Measurements from ENCODE around the gene VPS29. TPM values are rescaled to one million over a fixed set of nuclear protein-coding genes. Genes with fewer than 3 reads are reported as not detected.

VPS29 gene
- total and polyA plus RNA-seq, 9 of the 15 experiments (the other 6 are each of a cell fraction or from before 2014, with no cell fraction given): 85.8 to 638 (median 272) TPM

DNA sequence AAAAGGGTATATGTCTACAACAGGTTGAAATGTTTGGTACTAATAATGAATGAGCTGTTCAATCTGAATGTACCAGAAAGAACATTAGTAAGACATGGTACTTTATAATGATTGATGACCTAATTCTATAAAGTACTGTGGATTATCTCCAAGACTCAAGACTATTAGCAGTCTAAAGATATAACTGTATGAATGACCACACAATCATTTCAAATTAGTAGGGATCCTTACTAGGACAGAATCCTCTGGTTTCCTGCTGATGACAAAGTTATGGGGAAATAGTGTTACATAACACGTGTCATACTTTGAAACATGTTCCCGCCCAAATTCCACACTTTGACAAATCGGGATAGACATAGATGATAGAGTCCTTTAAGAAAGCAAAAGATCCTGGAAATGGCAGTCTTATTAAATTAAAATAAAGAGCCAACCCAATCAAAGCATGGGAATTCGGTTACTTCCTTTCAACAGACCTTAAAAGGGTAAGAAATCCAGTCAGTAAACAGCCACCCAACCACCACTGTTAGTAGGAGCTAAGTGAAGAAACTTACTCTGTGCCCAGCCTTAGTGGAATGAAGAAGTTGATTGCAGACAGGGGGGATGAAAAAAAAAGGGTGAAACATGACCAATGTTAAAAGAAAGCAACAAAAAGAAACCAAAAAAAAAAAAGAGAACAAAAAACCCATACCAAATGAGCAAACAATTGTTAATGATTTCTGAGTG lies 2.8 kb downstream of the VPS29 start:
- POLR2A ChIA-PET: interaction anchor here (1.2 kb wide), 1 partner anchor 10 kb away, joined by 3 read pairs; no protein-coding TSS in a partner anchor
- H2AFZ ChIP-seq (ENCODE audit: low read depth, low read length): no peak overlapping the region
- BruUV-seq (replicated peaks): no TSS peak
- TF ChIP-seq TBP (optimal IDR thresholded peaks at IDR 0.05; ENCODE audit: low read depth, low read length): no peak
- TF ChIP-seq ETV1 (tag; conservative IDR thresholded peaks at IDR 0.05; ENCODE audit: low read depth): 0 out of 2 replicates have a peak, but pooled peaks have one; percentile 11
- TF ChIP-seq CEBPB (tag; IDR thresholded peaks at IDR 0.05): peak; percentile 85
- TF ChIP-seq ZNF134 (CRISPR knock-in tag; conservative IDR thresholded peaks at IDR 0.05): no peak
- TF ChIP-seq, protein P1, sequence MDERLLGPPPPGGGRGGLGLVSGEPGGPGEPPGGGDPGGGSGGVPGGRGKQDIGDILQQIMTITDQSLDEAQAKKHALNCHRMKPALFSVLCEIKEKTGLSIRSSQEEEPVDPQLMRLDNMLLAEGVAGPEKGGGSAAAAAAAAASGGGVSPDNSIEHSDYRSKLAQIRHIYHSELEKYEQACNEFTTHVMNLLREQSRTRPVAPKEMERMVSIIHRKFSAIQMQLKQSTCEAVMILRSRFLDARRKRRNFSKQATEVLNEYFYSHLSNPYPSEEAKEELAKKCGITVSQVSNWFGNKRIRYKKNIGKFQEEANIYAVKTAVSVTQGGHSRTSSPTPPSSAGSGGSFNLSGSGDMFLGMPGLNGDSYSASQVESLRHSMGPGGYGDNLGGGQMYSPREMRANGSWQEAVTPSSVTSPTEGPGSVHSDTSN (CRISPR knock-in tag; IDR thresholded peaks at IDR 0.05; ENCODE audit: low read depth): no peak
- TF ChIP-seq, protein P1 (tag; conservative IDR thresholded peaks at IDR 0.05; ENCODE audit: low read depth): peak; percentile 51
- TF ChIP-seq MEIS2 (IDR thresholded peaks at IDR 0.05; ENCODE audit: partially characterized antibody): peak; percentile 59
- TF ChIP-seq FOXA3 (CRISPR knock-in tag; conservative IDR thresholded peaks at IDR 0.05 in 1 of 2, IDR thresholded peaks at IDR 0.05 in 1 of 2): no peak
- TF ChIP-seq, protein P2, sequence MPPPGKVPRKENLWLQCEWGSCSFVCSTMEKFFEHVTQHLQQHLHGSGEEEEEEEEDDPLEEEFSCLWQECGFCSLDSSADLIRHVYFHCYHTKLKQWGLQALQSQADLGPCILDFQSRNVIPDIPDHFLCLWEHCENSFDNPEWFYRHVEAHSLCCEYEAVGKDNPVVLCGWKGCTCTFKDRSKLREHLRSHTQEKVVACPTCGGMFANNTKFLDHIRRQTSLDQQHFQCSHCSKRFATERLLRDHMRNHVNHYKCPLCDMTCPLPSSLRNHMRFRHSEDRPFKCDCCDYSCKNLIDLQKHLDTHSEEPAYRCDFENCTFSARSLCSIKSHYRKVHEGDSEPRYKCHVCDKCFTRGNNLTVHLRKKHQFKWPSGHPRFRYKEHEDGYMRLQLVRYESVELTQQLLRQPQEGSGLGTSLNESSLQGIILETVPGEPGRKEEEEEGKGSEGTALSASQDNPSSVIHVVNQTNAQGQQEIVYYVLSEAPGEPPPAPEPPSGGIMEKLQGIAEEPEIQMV (tag; conservative IDR thresholded peaks at IDR 0.05; ENCODE audit: low read depth): no peak
- peak; percentile 42; the same call in 1 of the 2 replicates for TF ChIP-seq TEAD4 (IDR thresholded peaks at IDR 0.05; ENCODE audit: low read length)
- TF ChIP-seq TEAD4 (CRISPR knock-in tag; IDR thresholded peaks at IDR 0.05; ENCODE audit: borderline replicate concordance): no peak
- TF ChIP-seq PRMT5 (CRISPR knock-in tag; IDR thresholded peaks at IDR 0.05): no peak
- peak; percentile 20; the same call in 1 of the 2 replicates for TF ChIP-seq EP400 (IDR thresholded peaks at IDR 0.05)
- 0 out of 4 replicates have a peak, but pooled peaks of 1 of the 2 experiments have one; percentile 17 for TF ChIP-seq MLLT1 (IDR thresholded peaks at IDR 0.05)
- no peak for TF ChIP-seq HOXB6 (CRISPR knock-in tag; IDR thresholded peaks at IDR 0.05; ENCODE audit: borderline replicate concordance)

More for the DNA sequence above, 2.8 kb downstream of the VPS29 start:
- peak overlapping the region; percentile 89; the same call in 1 of the 3 replicates for H3K27ac ChIP-seq (ENCODE audit: extremely low read depth, low read depth, low read length)
- DNase-seq (ENCODE audit: extremely low read depth in 1 of 4, low spot score in 3 of 4) (peak in 1 of 4 experiments; percentile 33), FAIRE-seq (no peak), ATAC-seq (no peak)
- H3K4me3 ChIP-seq: no peak overlapping the region
- WGBS (ENCODE audit: insufficient coverage, low coverage, missing lambda C conversion rate): 32% methylated on average over 4 of the region's 4 CpGs
- H3K4me2 ChIP-seq (ENCODE audit: insufficient read depth, low read length): no peak overlapping the region; the same call in 1 of the 2 replicates
- H3K79me2 ChIP-seq (ENCODE audit: control insufficient read depth, insufficient read depth, low read length): peaks cover 62% of the 10 kb centered on the region
- H3K9ac ChIP-seq (ENCODE audit: insufficient read depth in 1 of 2, low read depth in 2 of 2, low read length in 2 of 2): peak overlapping the region in 1 of 2 experiments; percentile 95; a peak in 2 of 4 replicates
- peaks cover 55% of the 10 kb centered on the region; the same call in 2 of the 3 replicates for H3K36me3 ChIP-seq (ENCODE audit: control insufficient read depth, insufficient read depth, low read length)
- CTCF ChIA-PET (ENCODE audit: low intra/inter-chr PET ratio): no interaction called here
- in situ Hi-C loops (cut with MboI) (no loop called here), intact Hi-C loops (cut with micrococcal nuclease) (no loop called here)
- no peaks in the 10 kb centered on the region; the same call in 1 of the 2 replicates for H3K9me3 ChIP-seq (replicated peaks; ENCODE audit: control insufficient read depth, insufficient read depth, low read depth, low read length)
- H4K20me1 ChIP-seq (replicated peaks; ENCODE audit: control insufficient read depth, insufficient read depth, low read length): no peaks in the 10 kb centered on the region
- H3K9me1 ChIP-seq (ENCODE audit: control insufficient read depth, insufficient read depth, low read length): no peaks in the 10 kb centered on the region
- H3K27me3 ChIP-seq (ENCODE audit: control insufficient read depth in 2 of 2, insufficient read depth in 2 of 2, low read length in 2 of 2): no peaks in the 10 kb centered on the region
- H3K4me1 ChIP-seq (replicated peaks in 1 of 2; ENCODE audit: control insufficient read depth in 2 of 2, insufficient read depth in 2 of 2, low read length in 2 of 2): peaks cover 13 to 18% of the 10 kb centered on the region in 2 experiments

All from K562 (cell line).